ENCODE data around the gene NPHP1.

Gene NPHP1

DNA sequence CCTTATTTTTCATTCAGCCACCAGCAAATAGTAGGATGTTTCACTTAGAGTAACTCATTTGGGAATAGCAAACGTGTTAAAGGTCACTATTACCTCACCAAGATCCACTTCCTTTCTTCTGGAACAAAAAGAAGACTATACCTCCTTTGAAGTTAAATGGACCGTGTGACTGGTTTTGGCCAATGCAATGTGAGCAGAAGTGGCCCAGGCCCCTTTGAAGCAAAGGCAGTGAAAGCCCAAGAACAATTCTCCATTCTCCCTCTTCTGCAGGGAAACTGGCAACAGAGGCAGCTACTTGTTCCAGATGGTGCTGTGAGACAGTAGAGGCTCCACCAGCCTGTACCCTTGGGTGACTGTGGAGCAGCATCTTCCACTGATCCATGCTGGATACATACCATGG lies 77.9 kb downstream of the NPHP1 start:
- H3K4me3 ChIP-seq (ENCODE audit: low read depth, low read length): no peak overlapping the region
- in situ Hi-C loops (cut with HindIII; ENCODE audit: low sequenced_read_pairs): no loop called here
- DNase-seq (ENCODE audit: low read depth): no peak
- TF ChIP-seq, protein P1, sequence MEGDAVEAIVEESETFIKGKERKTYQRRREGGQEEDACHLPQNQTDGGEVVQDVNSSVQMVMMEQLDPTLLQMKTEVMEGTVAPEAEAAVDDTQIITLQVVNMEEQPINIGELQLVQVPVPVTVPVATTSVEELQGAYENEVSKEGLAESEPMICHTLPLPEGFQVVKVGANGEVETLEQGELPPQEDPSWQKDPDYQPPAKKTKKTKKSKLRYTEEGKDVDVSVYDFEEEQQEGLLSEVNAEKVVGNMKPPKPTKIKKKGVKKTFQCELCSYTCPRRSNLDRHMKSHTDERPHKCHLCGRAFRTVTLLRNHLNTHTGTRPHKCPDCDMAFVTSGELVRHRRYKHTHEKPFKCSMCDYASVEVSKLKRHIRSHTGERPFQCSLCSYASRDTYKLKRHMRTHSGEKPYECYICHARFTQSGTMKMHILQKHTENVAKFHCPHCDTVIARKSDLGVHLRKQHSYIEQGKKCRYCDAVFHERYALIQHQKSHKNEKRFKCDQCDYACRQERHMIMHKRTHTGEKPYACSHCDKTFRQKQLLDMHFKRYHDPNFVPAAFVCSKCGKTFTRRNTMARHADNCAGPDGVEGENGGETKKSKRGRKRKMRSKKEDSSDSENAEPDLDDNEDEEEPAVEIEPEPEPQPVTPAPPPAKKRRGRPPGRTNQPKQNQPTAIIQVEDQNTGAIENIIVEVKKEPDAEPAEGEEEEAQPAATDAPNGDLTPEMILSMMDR (IDR thresholded peaks at IDR 0.05; ENCODE audit: low read depth, low read length, missing control alignments): no peak

DNA sequence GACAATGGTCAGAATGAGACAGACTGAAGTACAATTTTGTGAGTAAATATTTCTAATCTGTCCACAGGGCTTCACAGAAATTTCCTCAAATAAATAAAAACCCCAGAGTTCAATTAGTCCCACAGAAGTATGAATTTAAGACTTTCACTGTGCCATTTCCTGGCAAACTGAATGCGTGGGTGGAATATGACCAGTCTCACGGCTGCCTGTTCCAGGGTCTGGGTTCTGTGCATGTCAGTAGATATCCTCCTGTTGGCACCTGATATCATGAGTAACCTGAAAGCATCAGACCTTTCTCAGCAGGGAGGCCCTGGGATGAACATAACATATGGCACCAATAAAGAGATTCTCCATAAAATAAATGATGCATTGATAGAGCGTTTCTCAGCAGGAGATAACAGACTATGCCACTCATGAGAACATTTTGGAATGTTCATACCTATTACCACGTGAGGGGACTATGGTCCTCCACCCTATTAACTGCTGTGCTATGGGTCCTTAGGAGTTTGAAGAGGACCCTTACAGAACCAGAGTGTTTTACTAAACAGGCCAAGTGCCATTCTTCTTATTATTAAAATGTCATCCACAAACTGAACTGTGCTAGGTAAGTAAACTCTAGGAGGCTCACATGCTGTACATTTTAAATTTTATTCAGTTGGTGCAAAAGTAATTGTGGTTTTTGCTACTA lies 78.6 kb downstream of the NPHP1 start:
- DNase-seq (ENCODE audit: low read depth): no peak
- in situ Hi-C loops (cut with HindIII; ENCODE audit: low sequenced_read_pairs): no loop called here
- H3K4me3 ChIP-seq (ENCODE audit: low read depth, low read length): no peak overlapping the region
- TF ChIP-seq, protein P1 (IDR thresholded peaks at IDR 0.05; ENCODE audit: low read depth, low read length, missing control alignments): no peak

DNA sequence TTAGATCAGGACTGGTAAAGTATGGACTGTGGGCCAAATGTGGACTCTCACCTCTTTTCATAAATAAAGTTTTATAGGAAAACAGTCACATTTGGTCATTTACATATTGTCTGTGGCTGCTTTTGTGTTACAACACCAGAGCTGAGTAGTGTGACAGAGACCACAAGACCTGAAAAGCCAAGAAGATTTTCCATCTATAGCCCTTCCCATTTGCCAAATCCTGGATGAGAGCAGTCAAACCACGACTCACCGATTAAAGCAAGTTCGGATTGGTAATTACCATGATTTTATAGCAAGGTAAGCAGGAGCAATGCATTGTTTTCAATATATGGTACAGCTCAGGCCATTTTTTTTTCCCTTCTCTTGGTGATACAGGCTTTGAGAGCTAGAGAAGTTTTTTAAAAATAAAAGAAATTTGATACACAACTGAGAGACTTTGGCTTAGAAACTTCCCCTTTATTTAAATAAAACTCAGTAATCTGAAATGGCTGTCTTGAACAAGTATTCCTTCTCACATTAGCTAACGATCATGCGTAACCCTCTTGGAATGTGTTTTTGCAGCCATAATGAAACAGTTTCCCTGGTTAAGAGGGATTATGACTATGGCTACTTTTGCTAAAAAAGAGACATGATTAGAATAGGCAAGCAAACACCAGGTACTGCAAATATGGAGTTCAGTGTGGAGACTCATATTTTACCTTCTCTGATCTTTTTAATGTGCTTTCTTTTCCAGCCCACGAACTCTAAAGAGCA lies 79.7 kb downstream of the NPHP1 start:
- in situ Hi-C loops (cut with HindIII; ENCODE audit: low sequenced_read_pairs): no loop called here
- TF ChIP-seq, protein P1 (IDR thresholded peaks at IDR 0.05; ENCODE audit: low read depth, low read length, missing control alignments): no peak
- no peak overlapping the region for H3K4me3 ChIP-seq (ENCODE audit: low read depth, low read length)
- DNase-seq (ENCODE audit: low read depth): no peak

DNA sequence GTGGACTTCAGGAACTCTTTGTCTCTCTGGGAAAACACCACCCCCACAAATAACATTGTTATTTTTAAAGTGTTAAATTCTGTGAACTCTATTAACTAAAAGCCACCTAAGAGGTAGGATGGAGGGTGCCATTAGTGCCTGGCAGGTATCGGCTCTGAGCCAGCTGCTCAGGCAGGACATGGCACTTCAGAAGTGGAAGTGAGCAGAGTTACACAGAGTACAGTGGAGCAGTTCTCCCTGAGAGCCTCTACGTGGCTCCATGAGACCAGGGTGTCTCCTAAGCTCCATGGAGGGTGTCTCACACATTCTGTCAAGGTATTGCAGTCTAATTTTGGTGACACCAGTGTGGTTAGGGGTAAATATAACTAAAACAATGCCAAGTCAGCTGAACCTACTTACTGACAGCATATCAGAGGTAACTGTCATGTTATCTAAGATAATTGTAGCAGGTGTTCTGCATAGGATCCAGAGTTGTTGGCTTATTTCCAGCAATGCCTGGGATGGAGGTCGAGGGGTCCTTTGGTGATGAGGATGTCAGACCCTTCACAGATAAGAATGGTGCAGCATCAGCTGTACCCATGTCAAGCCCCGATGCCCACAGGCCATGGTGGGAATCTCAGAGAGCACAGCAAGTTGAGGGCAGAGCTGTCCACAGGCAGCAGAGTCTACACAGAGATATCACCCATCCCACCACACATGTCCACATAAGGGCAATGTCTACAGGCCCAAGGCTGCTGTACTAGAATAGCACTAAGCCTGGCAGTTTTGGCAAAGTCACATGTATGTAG lies 80.6 kb downstream of the NPHP1 start:
- TF ChIP-seq, protein P1 (IDR thresholded peaks at IDR 0.05; ENCODE audit: low read depth, low read length, missing control alignments): no peak
- in situ Hi-C loops (cut with HindIII; ENCODE audit: low sequenced_read_pairs): no loop called here

DNA sequence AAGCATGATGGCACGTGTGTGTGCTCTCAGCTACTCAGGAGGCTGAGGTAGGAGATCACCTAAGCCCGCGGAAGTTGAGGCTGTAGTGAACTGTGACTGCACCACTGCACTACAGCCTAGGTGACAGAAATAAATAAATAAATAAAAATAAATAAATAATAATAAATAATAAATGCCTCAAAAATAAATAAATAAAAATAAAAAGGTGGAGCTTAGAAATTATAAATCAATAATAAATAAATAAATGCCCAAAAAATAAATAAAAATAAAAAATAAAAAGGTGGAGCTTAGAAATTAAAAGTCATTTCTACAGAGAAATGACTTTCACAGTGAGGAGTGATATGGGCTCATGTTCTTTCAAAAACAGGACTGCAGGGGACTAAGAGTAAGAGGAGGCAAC lies 83.2 kb downstream of the NPHP1 start:
- H3K4me3 ChIP-seq (ENCODE audit: low read depth, low read length): no peak overlapping the region
- TF ChIP-seq, protein P1 (IDR thresholded peaks at IDR 0.05; ENCODE audit: low read depth, low read length, missing control alignments): no peak
- no peak for DNase-seq (ENCODE audit: low read depth)
- in situ Hi-C loops (cut with HindIII; ENCODE audit: low sequenced_read_pairs): no loop called here

More for the DNA sequence above, 80.6 kb downstream of the NPHP1 start:
- DNase-seq (ENCODE audit: low read depth): no peak
- no peak overlapping the region for H3K4me3 ChIP-seq (ENCODE audit: low read depth, low read length)

DNA sequence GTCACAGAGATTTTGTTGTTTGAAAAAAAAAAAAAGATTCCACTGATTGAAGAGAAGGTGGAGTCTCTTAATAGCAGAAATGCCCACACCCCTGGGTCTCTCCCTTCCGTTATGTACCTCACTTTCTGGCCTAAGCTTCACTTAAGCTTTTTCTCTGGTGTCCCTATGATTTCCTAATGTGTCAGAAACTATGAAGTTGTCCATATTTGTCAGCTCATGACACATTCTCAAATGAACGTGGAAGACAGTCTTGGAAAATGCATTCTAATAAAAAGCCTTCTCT lies 83.8 kb downstream of the NPHP1 start:
- in situ Hi-C loops (cut with HindIII; ENCODE audit: low sequenced_read_pairs): no loop called here

More for the DNA sequence above, 83.8 kb downstream of the NPHP1 start:
- TF ChIP-seq, protein P1 (IDR thresholded peaks at IDR 0.05; ENCODE audit: low read depth, low read length, missing control alignments): no peak
- no peak overlapping the region for H3K4me3 ChIP-seq (ENCODE audit: low read depth, low read length)
- no peak for DNase-seq (ENCODE audit: low read depth)
